ENCODE data around the gene MICAL3.

DNA sequence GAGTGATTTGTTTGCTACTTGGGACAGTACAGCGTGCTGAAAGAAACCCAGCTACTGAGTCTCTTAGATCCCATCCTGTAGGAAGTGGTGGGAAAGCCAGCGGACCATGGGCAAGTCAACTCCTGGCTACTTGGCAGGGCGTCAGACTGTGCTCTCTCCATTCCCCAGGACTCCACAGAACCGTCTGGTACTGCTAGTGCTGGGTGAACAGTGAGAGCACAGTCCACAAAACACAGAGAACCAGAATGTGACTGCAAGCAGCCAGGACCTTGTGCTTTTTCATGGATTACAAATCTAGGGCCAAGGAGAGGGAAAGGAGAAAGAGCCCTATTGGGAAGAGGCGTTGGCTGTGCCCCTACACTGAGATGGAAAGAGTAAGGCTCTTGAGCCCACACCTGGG, 260.3 kb downstream of the MICAL3 start:
- TF ChIP-seq CTCF (IDR thresholded peaks at IDR 0.05) = no peak
- no peak for TF ChIP-seq SMC3 (IDR thresholded peaks at IDR 0.05)
- TF ChIP-seq ESRRA (IDR thresholded peaks at IDR 0.05; ENCODE audit: borderline replicate concordance, low read length) = no peak
- no peak for TF ChIP-seq RFX5 (IDR thresholded peaks at IDR 0.05)
